Neuron (in vitro differentiated cells): ENCODE results near the gene TSSK2.

ENCODE experiments used
- H2AFZ ChIP-seq: one replicate; pipeline ENCODE4 v1.6.1; 2013; ENCODE audit warnings: low read depth, mild to moderate bottlenecking, inconsistent platforms, low read length, moderate library complexity
- H3K27me3 ChIP-seq: one replicate; pipeline ENCODE4 v1.6.1; 2013; ENCODE audit warnings: low read length; ENCODE audit not compliant: insufficient read depth
- H3K36me3 ChIP-seq: one replicate; pipeline ENCODE4 v1.6.1; 2013; ENCODE audit warnings: low read length; ENCODE audit not compliant: insufficient read depth
- H3K4me1 ChIP-seq: one replicate; pipeline ENCODE4 v1.6.1; 2013; ENCODE audit warnings: low read length; ENCODE audit not compliant: insufficient read depth
- H3K4me3 ChIP-seq: 2 replicates; pipeline ENCODE4 v1.5.1; 2013; ENCODE audit warnings: mild to moderate bottlenecking, low read length, moderate library complexity
- H3K9me3 ChIP-seq: one replicate; pipeline ENCODE4 v1.6.1; 2013; ENCODE audit warnings: low read length

The TSSK2 gene

GRCh38 chr22:19110646-19111045 is 20.5 kb upstream of the TSSK2 start:
- Histone ChIP-seq H3K27me3 (no peaks in the 10 kb centered on the region), H3K36me3 (no peaks in the 10 kb centered on the region), H3K4me1 (no peaks in the 10 kb centered on the region), H3K9me3 (no peaks in the 10 kb centered on the region), H3K4me3 (no peak overlapping the region), H2AFZ (no peak overlapping the region)

- no peaks in the 10 kb centered on the region for H3K9me3 ChIP-seq
- no peak overlapping the region for H3K4me3 ChIP-seq
- no peaks in the 10 kb centered on the region for H3K4me1 ChIP-seq
- H3K36me3 ChIP-seq, result no peaks in the 10 kb centered on the region
- no peak overlapping the region for H2AFZ ChIP-seq
- no peaks in the 10 kb centered on the region for H3K27me3 ChIP-seq
Measured at GRCh38 chr22:19111140-19111539, 20.0 kb upstream of the TSSK2 start.

GRCh38 chr22:19111584-19111983 is 19.5 kb upstream of the TSSK2 start:
- H3K9me3 ChIP-seq, result no peaks in the 10 kb centered on the region
- H3K4me3 ChIP-seq, result no peak overlapping the region
- no peak overlapping the region for H2AFZ ChIP-seq
- H3K27me3 ChIP-seq, result no peaks in the 10 kb centered on the region
- H3K36me3 ChIP-seq, result no peaks in the 10 kb centered on the region
- no peaks in the 10 kb centered on the region for H3K4me1 ChIP-seq

- H3K27me3 ChIP-seq, result no peaks in the 10 kb centered on the region
- H3K36me3 ChIP-seq, result peaks cover under 1% of the 10 kb centered on the region
- no peak overlapping the region for H2AFZ ChIP-seq
- H3K9me3 ChIP-seq, result no peaks in the 10 kb centered on the region
- H3K4me1 ChIP-seq, result no peaks in the 10 kb centered on the region
- no peak overlapping the region for H3K4me3 ChIP-seq
Measured at GRCh38 chr22:19113429-19113828, 17.7 kb upstream of the TSSK2 start.

GRCh38 chr22:19114984-19115552 is 16.0 kb upstream of the TSSK2 start:
- no peak overlapping the region for H3K4me3 ChIP-seq
- no peaks in the 10 kb centered on the region for H3K27me3 ChIP-seq
- H3K36me3 ChIP-seq, result peaks cover 5% of the 10 kb centered on the region
- H3K9me3 ChIP-seq, result no peaks in the 10 kb centered on the region
- no peak overlapping the region for H2AFZ ChIP-seq
- H3K4me1 ChIP-seq, result peaks cover 3% of the 10 kb centered on the region

- Histone ChIP-seq H2AFZ (no peak overlapping the region), H3K36me3 (peaks cover 5% of the 10 kb centered on the region), H3K27me3 (no peaks in the 10 kb centered on the region), H3K4me1 (peaks cover 8% of the 10 kb centered on the region), H3K4me3 (no peak overlapping the region), H3K9me3 (no peaks in the 10 kb centered on the region)
Measured at GRCh38 chr22:19115628-19116027, 15.5 kb upstream of the TSSK2 start.

- H3K27me3 ChIP-seq, result no peaks in the 10 kb centered on the region
- H3K9me3 ChIP-seq, result no peaks in the 10 kb centered on the region
- peaks cover 5% of the 10 kb centered on the region for H3K36me3 ChIP-seq
- no peak overlapping the region for H2AFZ ChIP-seq
- peaks cover 16% of the 10 kb centered on the region for H3K4me1 ChIP-seq
- H3K4me3 ChIP-seq, result no peak overlapping the region
Measured at GRCh38 chr22:19117111-19117512, 14.0 kb upstream of the TSSK2 start.

- Histone ChIP-seq H3K27me3 (no peaks in the 10 kb centered on the region), H3K4me3 (no peak overlapping the region), H3K4me1 (peaks cover 22% of the 10 kb centered on the region), H3K36me3 (peaks cover 5% of the 10 kb centered on the region), H3K9me3 (no peaks in the 10 kb centered on the region), H2AFZ (no peak overlapping the region)
Measured at GRCh38 chr22:19118329-19118880, 12.7 kb upstream of the TSSK2 start.

- Histone ChIP-seq H3K4me1 (peaks cover 22% of the 10 kb centered on the region), H3K4me3 (no peak overlapping the region), H3K36me3 (peaks cover 5% of the 10 kb centered on the region), H3K27me3 (no peaks in the 10 kb centered on the region), H2AFZ (no peak overlapping the region), H3K9me3 (no peaks in the 10 kb centered on the region)
Measured at GRCh38 chr22:19119949-19120348, 11.2 kb upstream of the TSSK2 start.

GRCh38 chr22:19120829-19121630 is 10.1 kb upstream of the TSSK2 start:
- no peak overlapping the region for H2AFZ ChIP-seq
- H3K27me3 ChIP-seq, result no peaks in the 10 kb centered on the region
- H3K9me3 ChIP-seq, result no peaks in the 10 kb centered on the region

GRCh38 chr22:19121631-19122142 is 9.4 kb upstream of the TSSK2 start:
- Histone ChIP-seq H3K9me3 (no peaks in the 10 kb centered on the region), H3K36me3 (peaks cover 5% of the 10 kb centered on the region), H3K27me3 (no peaks in the 10 kb centered on the region), H2AFZ (peak overlapping the region; percentile 82), H3K4me3 (peak overlapping the region; percentile 86), H3K4me1 (peaks cover 22% of the 10 kb centered on the region)

More at GRCh38 chr22:19120829-19121630, 10.1 kb upstream of the TSSK2 start:
- H3K4me1 ChIP-seq, result peaks cover 22% of the 10 kb centered on the region
- H3K4me3 ChIP-seq, result peak overlapping the region; percentile 86
- peaks cover 5% of the 10 kb centered on the region for H3K36me3 ChIP-seq

GRCh38 chr22:19122143-19122751 is 8.9 kb upstream of the TSSK2 start, which contains the start of gene DGCR2:
DGCR2 (minus strand) TSS chr22:19122412; CDS start chr22:19122206, 206 bp downstream.
- peaks cover 22% of the 10 kb centered on the region for H3K4me1 ChIP-seq
- H3K9me3 ChIP-seq, result no peaks in the 10 kb centered on the region
- H3K36me3 ChIP-seq, result peaks cover 5% of the 10 kb centered on the region
- peak within 1 kb of the TSS; percentile 82 for H2AFZ ChIP-seq
- no peaks in the 10 kb centered on the region for H3K27me3 ChIP-seq
- peak within 1 kb of the TSS; percentile 86 for H3K4me3 ChIP-seq
